ENCODE measurements around the gene TMEM92.
"Not testable (repeated sequence)": the region's sequence is repeated elsewhere in the genome, so short reads cannot be mapped to it uniquely, and the experiment has no call there.

Gene TMEM92

GRCh38 chr17:50262001-50262794 is 12.1 kb upstream of the TMEM92 start:
- DNase-seq = no peak

GRCh38 chr17:50263331-50264262 is 10.7 kb upstream of the TMEM92 start:
- no peak for DNase-seq

- DNase-seq = no peak
Measured at GRCh38 chr17:50264263-50265113, 9.8 kb upstream of the TMEM92 start.

- DNase-seq = no peak
Measured at GRCh38 chr17:50265212-50265611, 9.1 kb upstream of the TMEM92 start.

- DNase-seq = no peak
Measured at GRCh38 chr17:50265690-50266315, 8.5 kb upstream of the TMEM92 start.

GRCh38 chr17:50266384-50267073 is 7.7 kb upstream of the TMEM92 start:
- DNase-seq = no peak

GRCh38 chr17:50267074-50267841 is 7.0 kb upstream of the TMEM92 start:
- no peak for DNase-seq

- no peak for DNase-seq
Measured at GRCh38 chr17:50268026-50268425, 6.2 kb upstream of the TMEM92 start.

- DNase-seq = no peak
Measured at GRCh38 chr17:50268743-50269275, 5.5 kb upstream of the TMEM92 start.

- DNase-seq = peak; percentile 66
Measured at GRCh38 chr17:50269477-50270434, 4.5 kb upstream of the TMEM92 start.

- no peak for DNase-seq
Measured at GRCh38 chr17:50270435-50271362, 3.6 kb upstream of the TMEM92 start.

GRCh38 chr17:50271363-50271750 is 2.9 kb upstream of the TMEM92 start:
- not testable (repeated sequence) for DNase-seq

GRCh38 chr17:50272246-50272645 is 2.0 kb upstream of the TMEM92 start:
- DNase-seq = no peak

- DNase-seq = peak; percentile 48
Measured at GRCh38 chr17:50272711-50273653, 1.3 kb upstream of the TMEM92 start.

GRCh38 chr17:50273654-50274040 is 619 bp upstream of the TMEM92 start:
- DNase-seq = no peak

- DNase-seq = no peak
Measured at GRCh38 chr17:50274897-50275221, 593 bp downstream of the TMEM92 start.

GRCh38 chr17:50275279-50275678 is 1.0 kb downstream of the TMEM92 start:
- DNase-seq = no peak
